Occipital lobe (tissue), 1 donor: ENCODE data around the gene ATOH7. TPM values are rescaled to one million over a fixed set of nuclear protein-coding genes. Genes with fewer than 3 reads are reported as not detected.

Experiments
- total RNA-seq: library from RNA; depleted of rRNA; stranded (reverse); fragments of >200 nt; gene quantifications from one replicate; pipeline ENCODE4 v1.2.3, GENCODE V29; 2014

ATOH7 gene
- total RNA-seq, 1 donor from 2014 or later = 1.4 TPM

Other genes with a start within 250 kb of the ATOH7 start
- gene HERC4, start 156.8 kb downstream of the ATOH7 start, total RNA-seq = 96.1 TPM
- gene MYPN, start 122.6 kb downstream of the ATOH7 start, total RNA-seq = not detected
- gene HNRNPH3, start 100.0 kb upstream of the ATOH7 start, total RNA-seq = 41.2 TPM
- 7.0 TPM for gene PBLD, start 100.8 kb upstream of the ATOH7 start, total RNA-seq
- 119 TPM for gene RUFY2, start 175.2 kb upstream of the ATOH7 start, total RNA-seq
- gene DNA2, start 239.9 kb upstream of the ATOH7 start, total RNA-seq = 30.9 TPM